ENCODE data around the gene SLC35B4.

The SLC35B4 gene

GRCh38 chr7:134334408-134334807 is 17.7 kb upstream of the SLC35B4 start:
- H3K36me3 ChIP-seq (ENCODE audit: low read length) = no peaks in the 10 kb centered on the region

GRCh38 chr7:134333943-134334342 is 17.2 kb upstream of the SLC35B4 start:
- no peak overlapping the region for H3K4me2 ChIP-seq (ENCODE audit: low read depth, low read length, poor library complexity, severe bottlenecking)
- TF ChIP-seq EZH2phosphoT487 (conservative IDR thresholded peaks at IDR 0.05; ENCODE audit: low read length) (no peak), CTCF (IDR thresholded peaks at IDR 0.05; ENCODE audit: insufficient read depth, low read length, poor library complexity, severe bottlenecking) (no peak)
- no peak overlapping the region for H3K4me3 ChIP-seq (ENCODE audit: insufficient read depth, low read length, poor library complexity, severe bottlenecking)
- no peaks in the 10 kb centered on the region for H3K9me3 ChIP-seq (ENCODE audit: insufficient read depth, low read length)
- no peak overlapping the region for H3K9ac ChIP-seq (ENCODE audit: low read length)
- H3F3A ChIP-seq (ENCODE audit: insufficient read depth) = no peaks in the 10 kb centered on the region
- no peaks in the 10 kb centered on the region for H4K20me1 ChIP-seq (ENCODE audit: low read depth, low read length)
- no peaks in the 10 kb centered on the region for H3K9me2 ChIP-seq (replicated peaks; ENCODE audit: insufficient read depth, low read length)
- no peaks in the 10 kb centered on the region for H3K27me3 ChIP-seq (ENCODE audit: low read length)
- H3K79me2 ChIP-seq (ENCODE audit: insufficient read depth, low read length) = no peaks in the 10 kb centered on the region
- H3K36me3 ChIP-seq (ENCODE audit: low read length) = no peaks in the 10 kb centered on the region
- H3K27ac ChIP-seq (ENCODE audit: low read depth, low read length) = no peak overlapping the region
- H2AFZ ChIP-seq (ENCODE audit: low read depth, low read length, severe bottlenecking) = no peak overlapping the region

More at GRCh38 chr7:134334408-134334807, 17.7 kb upstream of the SLC35B4 start:
- TF ChIP-seq CTCF (IDR thresholded peaks at IDR 0.05; ENCODE audit: insufficient read depth, low read length, poor library complexity, severe bottlenecking) (no peak), EZH2phosphoT487 (conservative IDR thresholded peaks at IDR 0.05; ENCODE audit: low read length) (no peak)
- no peaks in the 10 kb centered on the region for H3K9me2 ChIP-seq (replicated peaks; ENCODE audit: insufficient read depth, low read length)
- no peak overlapping the region for H3K27ac ChIP-seq (ENCODE audit: low read depth, low read length)
- H3K9ac ChIP-seq (ENCODE audit: low read length) = no peak overlapping the region
- H3F3A ChIP-seq (ENCODE audit: insufficient read depth) = no peaks in the 10 kb centered on the region
- no peaks in the 10 kb centered on the region for H3K27me3 ChIP-seq (ENCODE audit: low read length)
- H3K4me2 ChIP-seq (ENCODE audit: low read depth, low read length, poor library complexity, severe bottlenecking) = no peak overlapping the region
- no peaks in the 10 kb centered on the region for H4K20me1 ChIP-seq (ENCODE audit: low read depth, low read length)
- no peaks in the 10 kb centered on the region for H3K79me2 ChIP-seq (ENCODE audit: insufficient read depth, low read length)
- no peak overlapping the region for H2AFZ ChIP-seq (ENCODE audit: low read depth, low read length, severe bottlenecking)
- no peaks in the 10 kb centered on the region for H3K9me3 ChIP-seq (ENCODE audit: insufficient read depth, low read length)
- no peak overlapping the region for H3K4me3 ChIP-seq (ENCODE audit: insufficient read depth, low read length, poor library complexity, severe bottlenecking)

GRCh38 chr7:134332892-134333291 is 16.2 kb upstream of the SLC35B4 start:
- Histone ChIP-seq H4K20me1 (ENCODE audit: low read depth, low read length) (no peaks in the 10 kb centered on the region), H3K27ac (ENCODE audit: low read depth, low read length) (no peak overlapping the region), H3K27me3 (ENCODE audit: low read length) (no peaks in the 10 kb centered on the region)

More at GRCh38 chr7:134332892-134333291, 16.2 kb upstream of the SLC35B4 start:
- Histone ChIP-seq H3K9ac (ENCODE audit: low read length) (no peak overlapping the region), H3K36me3 (ENCODE audit: low read length) (no peaks in the 10 kb centered on the region), H3K4me3 (ENCODE audit: insufficient read depth, low read length, poor library complexity, severe bottlenecking) (no peak overlapping the region), H3K4me2 (ENCODE audit: low read depth, low read length, poor library complexity, severe bottlenecking) (no peak overlapping the region), H3K79me2 (ENCODE audit: insufficient read depth, low read length) (no peaks in the 10 kb centered on the region), H3K9me2 (replicated peaks; ENCODE audit: insufficient read depth, low read length) (no peaks in the 10 kb centered on the region), H3F3A (ENCODE audit: insufficient read depth) (no peaks in the 10 kb centered on the region), H3K9me3 (ENCODE audit: insufficient read depth, low read length) (no peaks in the 10 kb centered on the region), H2AFZ (ENCODE audit: low read depth, low read length, severe bottlenecking) (no peak overlapping the region)
- no peak for TF ChIP-seq EZH2phosphoT487 (conservative IDR thresholded peaks at IDR 0.05; ENCODE audit: low read length)
- no peak for TF ChIP-seq CTCF (IDR thresholded peaks at IDR 0.05; ENCODE audit: insufficient read depth, low read length, poor library complexity, severe bottlenecking)
